Neuronal stem cell (in vitro differentiated cells): ENCODE measurements around the gene ADCY2.
A peak's percentile ranks its signal among the peaks of the same experiment; 100 is the strongest.

Source experiments
- DNase-seq: peaks from one replicate; pipeline ENCODE4 v3.0.0-alpha.2; 2013; ENCODE audit warnings: low spot score
- H2AFZ ChIP-seq: one replicate; pipeline ENCODE4 v1.6.1; 2013; ENCODE audit warnings: mild to moderate bottlenecking, low read length, inconsistent platforms
- H2AK5ac ChIP-seq: 2 replicates; pipeline ENCODE4 v1.6.1; 2013; ENCODE audit warnings: low read depth, mild to moderate bottlenecking, inconsistent platforms, low read length, moderate library complexity, mixed read lengths
- H2BK120ac ChIP-seq: 2 replicates; pipeline ENCODE4 v1.6.1; 2013; ENCODE audit warnings: low read depth, mild to moderate bottlenecking, inconsistent platforms, low read length, moderate library complexity, mixed read lengths
- H2BK12ac ChIP-seq: one replicate; pipeline ENCODE4 v1.6.1; 2013; ENCODE audit warnings: low read length, inconsistent platforms
- H2BK15ac ChIP-seq: 2 replicates; pipeline ENCODE4 v1.6.1; 2013; ENCODE audit warnings: mild to moderate bottlenecking, low read length, inconsistent platforms, mixed read lengths
- H2BK5ac ChIP-seq: one replicate; pipeline ENCODE4 v1.6.1; 2013; ENCODE audit warnings: inconsistent platforms, mild to moderate bottlenecking, low read length, moderate library complexity
- H3K14ac ChIP-seq: one replicate; pipeline ENCODE4 v1.6.1; 2013; ENCODE audit warnings: low read length, inconsistent platforms
- H3K18ac ChIP-seq: 2 replicates; pipeline ENCODE4 v1.6.1; 2013; ENCODE audit warnings: low read length, inconsistent platforms
- H3K23ac ChIP-seq: 2 replicates; pipeline ENCODE4 v1.6.1; 2013; ENCODE audit warnings: low read depth, mild to moderate bottlenecking, mixed read lengths, low read length, inconsistent platforms; ENCODE audit not compliant: poor library complexity
- H3K27ac ChIP-seq: replicated peaks from 3 replicates; pipeline ENCODE4 v1.5.1; 2013; ENCODE audit warnings: low read length, inconsistent platforms
- H3K27me3 ChIP-seq, 3 experiments: 2 replicates each; pipeline ENCODE4 v1.6.1; 2013; ENCODE audit warnings: low read length in 3 of 3, mild to moderate bottlenecking in 2 of 3, inconsistent platforms in 1 of 3, low read depth in 1 of 3, mixed read lengths in 1 of 3, moderate library complexity in 1 of 3; ENCODE audit not compliant: control insufficient read depth in 3 of 3, insufficient read depth in 3 of 3
- H3K36me3 ChIP-seq, 2 donors: replicated peaks in 1 of 2; 2 replicates each; pipeline ENCODE4 v1.6.1; 2013; ENCODE audit warnings: low read length in 2 of 2; ENCODE audit not compliant: control insufficient read depth in 2 of 2, insufficient read depth in 2 of 2
- H3K4ac ChIP-seq: 2 replicates; pipeline ENCODE4 v1.6.1; 2013; ENCODE audit warnings: inconsistent platforms, mild to moderate bottlenecking, low read length, moderate library complexity
- H3K4me1 ChIP-seq, 2 donors: 1 replicate in 1 of 2; 2 replicates in 1 of 2; pipeline ENCODE4 v1.6.1; 2013; ENCODE audit warnings: low read length in 2 of 2, low read depth in 1 of 2; ENCODE audit not compliant: control insufficient read depth in 2 of 2, insufficient read depth in 1 of 2
- H3K4me2 ChIP-seq: one replicate; pipeline ENCODE4 v1.6.1; 2013; ENCODE audit warnings: mild to moderate bottlenecking, low read length, inconsistent platforms; ENCODE audit not compliant: insufficient read depth, poor library complexity, severe bottlenecking
- H3K4me3 ChIP-seq, 2 donors: 2 replicates each; pipeline ENCODE4 v1.5.1; 2013; ENCODE audit warnings: low read length in 2 of 2, mild to moderate bottlenecking in 2 of 2, inconsistent platforms in 1 of 2, moderate library complexity in 1 of 2
- H3K79me1 ChIP-seq: one replicate; pipeline ENCODE4 v1.6.1; 2013; ENCODE audit warnings: low read depth, mild to moderate bottlenecking, inconsistent platforms, low read length, moderate library complexity
- H3K9ac ChIP-seq: one replicate; pipeline ENCODE4 v1.6.1; 2013; ENCODE audit warnings: mild to moderate bottlenecking, low read depth, low read length, inconsistent platforms; ENCODE audit not compliant: poor library complexity
- H3K9me3 ChIP-seq, 2 donors: replicated peaks in 1 of 2; 2 replicates each; pipeline versions ENCODE3 to v1.6.1; 2013; ENCODE audit warnings: low read length in 2 of 2, mild to moderate bottlenecking in 2 of 2, inconsistent platforms in 1 of 2, low read depth in 1 of 2, mixed read lengths in 1 of 2, moderate library complexity in 1 of 2; ENCODE audit not compliant: control insufficient read depth in 2 of 2, insufficient read depth in 1 of 2
- H4K8ac ChIP-seq: one replicate; pipeline ENCODE4 v1.6.1; 2013; ENCODE audit warnings: low read depth, mild to moderate bottlenecking, inconsistent platforms, low read length, moderate library complexity
- H4K91ac ChIP-seq: one replicate; pipeline ENCODE4 v1.6.1; 2013; ENCODE audit warnings: low read length, low read depth, mild to moderate bottlenecking, inconsistent platforms; ENCODE audit not compliant: poor library complexity
- WGBS, 2 donors: extraction: QIAGEN DNeasy Blood & Tissue Kit; methylation state at CpG; one replicate each; pipeline ENCODE4 v1.1.7; 2013; ENCODE audit warnings: missing lambda C conversion rate in 2 of 2, mixed read lengths in 1 of 2; ENCODE audit not compliant: insufficient read length in 2 of 2, insufficient replicate concordance in 1 of 2; ENCODE audit errors: extremely low coverage in 2 of 2; 5-methylcytosine and 5-hydroxymethylcytosine counted together

The ADCY2 gene

GRCh38 chr5:7501061-7501460 is 105.1 kb downstream of the ADCY2 start:
- no peak overlapping the region for H4K8ac ChIP-seq
- no peak overlapping the region for H3K27ac ChIP-seq
- no peak overlapping the region for H3K14ac ChIP-seq
- no peaks in the 10 kb centered on the region for H3K27me3 ChIP-seq
- no peak overlapping the region for H4K91ac ChIP-seq
- H3K23ac ChIP-seq, result no peak overlapping the region
- no peak overlapping the region for H3K4ac ChIP-seq
- no peak overlapping the region for H3K18ac ChIP-seq
- H2BK5ac ChIP-seq, result no peak overlapping the region
- no peak overlapping the region for H2AK5ac ChIP-seq
- no peak overlapping the region for H3K4me3 ChIP-seq
- no peak overlapping the region for H2BK12ac ChIP-seq
- no peak overlapping the region for H3K4me2 ChIP-seq
- no CpG with 5 or more reads among the region's 2 CpGs for WGBS, 2 donors
- no peak overlapping the region for H2BK120ac ChIP-seq
- no peak for DNase-seq
- no peaks in the 10 kb centered on the region for H3K36me3 ChIP-seq
- no peak overlapping the region for H2BK15ac ChIP-seq
- no peak overlapping the region for H2AFZ ChIP-seq
- H3K79me1 ChIP-seq, result no peaks in the 10 kb centered on the region
- no peaks in the 10 kb centered on the region for H3K9me3 ChIP-seq
- no peak overlapping the region for H3K9ac ChIP-seq
- H3K4me1 ChIP-seq, result peaks cover 2 to 4% of the 10 kb centered on the region in 2 donors

- H2BK15ac ChIP-seq, result no peak overlapping the region
- no peak overlapping the region for H2BK5ac ChIP-seq
- H2BK120ac ChIP-seq, result no peak overlapping the region
- H3K14ac ChIP-seq, result no peak overlapping the region
- H3K9me3 ChIP-seq, result no peaks in the 10 kb centered on the region
- no peak overlapping the region for H3K4me2 ChIP-seq
- H4K8ac ChIP-seq, result no peak overlapping the region
- no peak for DNase-seq
- no peak overlapping the region for H2AFZ ChIP-seq
- no peak overlapping the region for H2BK12ac ChIP-seq
- H3K4me1 ChIP-seq, result peaks cover 2 to 4% of the 10 kb centered on the region in 2 donors
- H3K23ac ChIP-seq, result no peak overlapping the region
- H3K4me3 ChIP-seq, result no peak overlapping the region
- no peaks in the 10 kb centered on the region for H3K79me1 ChIP-seq
- no CpG with 5 or more reads among the region's 9 CpGs for WGBS, 2 donors
- no peak overlapping the region for H3K27ac ChIP-seq
- no peak overlapping the region for H3K4ac ChIP-seq
- no peak overlapping the region for H3K18ac ChIP-seq
- H3K27me3 ChIP-seq, result no peaks in the 10 kb centered on the region
- H2AK5ac ChIP-seq, result no peak overlapping the region
- H4K91ac ChIP-seq, result no peak overlapping the region
- no peaks in the 10 kb centered on the region for H3K36me3 ChIP-seq
- H3K9ac ChIP-seq, result no peak overlapping the region
Observed at GRCh38 chr5:7503564-7503963, 107.6 kb downstream of the ADCY2 start.

DNA sequence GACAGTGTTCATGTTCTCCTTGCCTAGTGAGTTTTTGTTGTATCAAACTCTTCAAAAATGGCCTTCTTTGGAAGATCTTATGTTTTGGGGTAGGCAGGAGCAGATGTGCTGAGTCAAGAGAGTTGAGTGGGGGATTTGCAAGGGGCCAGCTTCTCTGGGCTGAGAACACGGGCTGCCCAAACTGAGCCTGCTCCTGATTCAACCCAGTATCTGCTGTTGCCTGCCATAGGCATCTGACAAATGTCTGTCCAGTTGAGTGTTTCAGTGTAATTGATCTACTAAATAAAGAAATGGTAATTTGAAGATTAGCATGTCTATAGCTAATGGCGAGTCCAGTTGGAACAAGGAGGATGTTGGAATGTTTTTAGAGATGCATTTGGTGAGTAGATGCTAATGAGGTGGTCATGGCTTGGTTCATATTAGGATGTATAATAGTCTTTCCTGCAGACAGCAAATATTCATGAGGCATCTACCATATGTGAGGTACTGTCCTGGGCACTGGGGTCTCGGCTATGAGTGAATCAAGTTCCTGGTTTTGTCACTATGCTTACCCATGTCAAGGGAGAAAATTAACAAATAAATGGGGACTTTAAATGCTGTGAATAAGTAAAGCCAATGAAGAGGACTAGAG is 119.5 kb downstream of the ADCY2 start:
- Histone ChIP-seq H3K4me3 (no peak overlapping the region), H3K4me2 (no peak overlapping the region), H2BK120ac (no peak overlapping the region), H2BK12ac (no peak overlapping the region), H3K27me3 (no peaks in the 10 kb centered on the region), H3K27ac (no peak overlapping the region), H2AFZ (peak overlapping the region; percentile 48), H3K18ac (no peak overlapping the region), H3K9ac (no peak overlapping the region), H3K9me3 (no peaks in the 10 kb centered on the region), H4K8ac (no peak overlapping the region), H3K79me1 (no peaks in the 10 kb centered on the region), H3K36me3 (no peaks in the 10 kb centered on the region), H2AK5ac (no peak overlapping the region), H3K4ac (no peak overlapping the region), H3K14ac (no peak overlapping the region), H2BK5ac (no peak overlapping the region), H3K23ac (no peak overlapping the region), H4K91ac (no peak overlapping the region), H2BK15ac (no peak overlapping the region), H3K4me1 (peaks cover 0 to 2% of the 10 kb centered on the region in 2 donors)
- WGBS, 2 donors, result no CpG with 5 or more reads among the region's 3 CpGs
- no peak for DNase-seq

GRCh38 chr5:7516253-7516652 is 120.3 kb downstream of the ADCY2 start:
- Histone ChIP-seq H3K4me2 (no peak overlapping the region), H3K27ac (no peak overlapping the region), H2AK5ac (no peak overlapping the region), H3K27me3 (no peaks in the 10 kb centered on the region), H3K4me1 (no peaks in the 10 kb centered on the region), H2AFZ (no peak overlapping the region), H3K14ac (no peak overlapping the region), H3K9ac (no peak overlapping the region), H2BK120ac (no peak overlapping the region), H2BK12ac (no peak overlapping the region), H2BK5ac (no peak overlapping the region), H3K4me3 (no peak overlapping the region), H3K9me3 (no peaks in the 10 kb centered on the region), H2BK15ac (no peak overlapping the region), H3K36me3 (peaks cover 2 to 3% of the 10 kb centered on the region in 2 donors), H4K8ac (no peak overlapping the region), H3K23ac (no peak overlapping the region), H3K79me1 (no peaks in the 10 kb centered on the region), H4K91ac (no peak overlapping the region), H3K18ac (no peak overlapping the region), H3K4ac (no peak overlapping the region)
- no peak for DNase-seq
- WGBS, 2 donors, result no CpG with 5 or more reads among the region's 2 CpGs
